Astrocyte of the spinal cord (primary cell): Measurements from ENCODE around the gene STUB1.

Source experiments
- DNase-seq: peaks from one replicate; pipeline ENCODE4 v3.0.0; 2011; ENCODE audit warnings: low read depth, low spot score
- H3K4me3 ChIP-seq: 2 replicates; pipeline ENCODE4 v1.5.1; 2011; ENCODE audit warnings: low read depth, mild to moderate bottlenecking, low read length, moderate library complexity
- in situ Hi-C: cut with HindIII; loops from 2 replicates; pipeline ENCODE4 v1.10.0; 2017; ENCODE audit warnings: low sequenced_read_pairs
- TF ChIP-seq, protein P1 (sequence below): IDR thresholded peaks from 2 replicates; pipeline ENCODE4 v1.5.1; 2012; ENCODE audit warnings: low read depth, mild to moderate bottlenecking, low read length, inconsistent platforms

The STUB1 gene

DNA sequence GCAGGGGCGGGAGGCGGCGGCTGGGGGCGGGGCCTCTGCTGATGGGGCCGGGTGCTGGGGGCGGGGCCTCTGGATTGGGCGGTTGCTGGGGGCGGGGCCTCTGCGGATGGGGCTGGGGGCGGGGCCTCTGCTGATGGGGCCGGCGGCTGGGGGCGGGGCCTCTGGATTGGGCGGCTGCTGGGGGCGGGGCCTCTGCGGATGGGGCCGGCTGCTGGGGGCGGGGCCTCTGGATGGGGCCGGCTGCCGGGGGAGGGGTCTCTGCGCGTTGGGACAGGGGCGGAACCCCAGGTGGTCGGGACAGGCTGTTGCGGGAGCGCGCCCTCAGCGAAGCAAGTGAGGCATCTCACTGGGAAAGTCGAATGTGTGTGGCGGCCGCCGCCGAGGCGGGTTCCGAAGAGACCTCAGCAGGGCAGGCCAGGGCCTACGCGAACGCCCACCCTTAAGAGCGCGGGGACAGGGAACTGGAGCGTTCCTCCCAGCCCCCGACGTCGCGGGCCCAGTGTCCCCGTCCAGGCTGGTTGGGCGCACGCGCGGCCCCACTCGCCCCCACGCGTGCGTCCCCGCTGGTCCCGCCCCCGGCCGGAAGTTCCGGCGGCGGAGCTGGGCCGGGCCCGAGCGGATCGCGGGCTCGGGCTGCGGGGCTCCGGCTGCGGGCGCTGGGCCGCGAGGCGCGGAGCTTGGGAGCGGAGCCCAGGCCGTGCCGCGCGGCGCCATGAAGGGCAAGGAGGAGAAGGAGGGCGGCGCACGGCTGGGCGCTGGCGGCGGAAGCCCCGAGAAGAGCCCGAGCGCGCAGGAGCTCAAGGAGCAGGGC lies at the start of gene STUB1:
STUB1 (plus strand) TSS at position 597 of the 811 bp plus-strand sequence; CDS start at position 713, 116 bp downstream.
- in situ Hi-C loops = no loop called here
- H3K4me3 ChIP-seq = peak within 1 kb of the TSS; percentile 75
- peak; percentile 87 for DNase-seq
- TF ChIP-seq, protein P1, sequence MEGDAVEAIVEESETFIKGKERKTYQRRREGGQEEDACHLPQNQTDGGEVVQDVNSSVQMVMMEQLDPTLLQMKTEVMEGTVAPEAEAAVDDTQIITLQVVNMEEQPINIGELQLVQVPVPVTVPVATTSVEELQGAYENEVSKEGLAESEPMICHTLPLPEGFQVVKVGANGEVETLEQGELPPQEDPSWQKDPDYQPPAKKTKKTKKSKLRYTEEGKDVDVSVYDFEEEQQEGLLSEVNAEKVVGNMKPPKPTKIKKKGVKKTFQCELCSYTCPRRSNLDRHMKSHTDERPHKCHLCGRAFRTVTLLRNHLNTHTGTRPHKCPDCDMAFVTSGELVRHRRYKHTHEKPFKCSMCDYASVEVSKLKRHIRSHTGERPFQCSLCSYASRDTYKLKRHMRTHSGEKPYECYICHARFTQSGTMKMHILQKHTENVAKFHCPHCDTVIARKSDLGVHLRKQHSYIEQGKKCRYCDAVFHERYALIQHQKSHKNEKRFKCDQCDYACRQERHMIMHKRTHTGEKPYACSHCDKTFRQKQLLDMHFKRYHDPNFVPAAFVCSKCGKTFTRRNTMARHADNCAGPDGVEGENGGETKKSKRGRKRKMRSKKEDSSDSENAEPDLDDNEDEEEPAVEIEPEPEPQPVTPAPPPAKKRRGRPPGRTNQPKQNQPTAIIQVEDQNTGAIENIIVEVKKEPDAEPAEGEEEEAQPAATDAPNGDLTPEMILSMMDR = no peak

DNA sequence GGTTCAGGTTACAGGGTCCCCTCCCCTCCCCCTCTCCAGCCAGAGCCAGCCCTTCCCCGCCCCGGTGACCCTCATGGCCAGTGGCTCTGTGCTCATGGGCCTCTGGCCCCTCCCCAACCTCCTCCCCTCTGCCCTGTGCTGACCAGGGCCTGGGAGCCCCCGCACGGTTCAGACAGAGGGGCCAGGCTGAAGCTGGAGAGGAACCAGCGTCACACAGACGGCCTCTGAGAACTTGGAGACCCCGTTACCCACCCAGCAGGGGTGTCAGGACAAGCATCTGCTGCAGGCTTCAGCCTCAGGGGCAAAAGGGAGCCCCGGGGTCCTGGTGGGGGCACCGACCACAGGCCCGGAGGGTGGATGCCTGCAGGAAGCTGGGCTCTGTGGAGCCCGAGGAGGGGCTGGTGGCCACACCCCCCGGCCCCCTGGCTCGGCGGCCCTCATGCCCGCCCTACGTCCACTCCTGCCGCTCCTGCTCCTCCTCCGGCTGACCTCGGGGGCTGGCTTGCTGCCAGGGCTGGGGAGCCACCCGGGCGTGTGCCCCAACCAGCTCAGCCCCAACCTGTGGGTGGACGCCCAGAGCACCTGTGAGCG lies 49.3 kb upstream of the STUB1 start, which contains the start of gene WFIKKN1:
WFIKKN1 (plus strand) TSS at position 171 of the 591 bp plus-strand sequence; CDS start at position 440, 269 bp downstream.
- TF ChIP-seq, protein P1 = no peak
- no peak for DNase-seq
- H3K4me3 ChIP-seq = no peak within 1 kb of the TSS
- in situ Hi-C loops = no loop called here

DNA sequence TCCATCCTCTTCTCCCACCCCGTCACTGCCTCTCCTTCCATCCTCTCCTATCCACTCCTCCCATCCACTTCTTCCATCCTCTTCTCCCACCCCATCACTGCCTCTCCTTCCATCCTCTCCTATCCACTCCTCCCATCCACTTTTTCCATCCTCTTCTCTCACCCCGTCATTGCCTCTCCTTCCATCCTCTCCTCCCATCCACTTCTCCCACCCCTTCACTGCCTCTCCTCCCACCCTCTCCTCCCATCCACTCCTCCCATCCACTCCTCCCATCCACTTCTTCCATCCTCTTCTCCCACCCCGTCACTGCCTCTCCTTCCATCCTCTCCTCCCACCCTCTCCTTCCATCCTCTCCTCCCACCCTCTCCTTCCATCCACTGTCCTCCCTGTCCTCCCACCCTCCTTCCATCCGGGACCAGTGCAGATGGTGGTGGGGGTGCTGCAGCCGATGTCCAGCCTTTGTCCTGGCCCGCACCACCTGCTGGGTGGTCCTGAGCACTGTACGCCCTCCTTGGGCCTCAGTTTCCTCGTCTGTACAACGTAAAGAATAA lies 48.3 kb upstream of the STUB1 start:
- in situ Hi-C loops = no loop called here
- TF ChIP-seq, protein P1 = no peak
- DNase-seq = no peak
- H3K4me3 ChIP-seq = no peak overlapping the region

DNA sequence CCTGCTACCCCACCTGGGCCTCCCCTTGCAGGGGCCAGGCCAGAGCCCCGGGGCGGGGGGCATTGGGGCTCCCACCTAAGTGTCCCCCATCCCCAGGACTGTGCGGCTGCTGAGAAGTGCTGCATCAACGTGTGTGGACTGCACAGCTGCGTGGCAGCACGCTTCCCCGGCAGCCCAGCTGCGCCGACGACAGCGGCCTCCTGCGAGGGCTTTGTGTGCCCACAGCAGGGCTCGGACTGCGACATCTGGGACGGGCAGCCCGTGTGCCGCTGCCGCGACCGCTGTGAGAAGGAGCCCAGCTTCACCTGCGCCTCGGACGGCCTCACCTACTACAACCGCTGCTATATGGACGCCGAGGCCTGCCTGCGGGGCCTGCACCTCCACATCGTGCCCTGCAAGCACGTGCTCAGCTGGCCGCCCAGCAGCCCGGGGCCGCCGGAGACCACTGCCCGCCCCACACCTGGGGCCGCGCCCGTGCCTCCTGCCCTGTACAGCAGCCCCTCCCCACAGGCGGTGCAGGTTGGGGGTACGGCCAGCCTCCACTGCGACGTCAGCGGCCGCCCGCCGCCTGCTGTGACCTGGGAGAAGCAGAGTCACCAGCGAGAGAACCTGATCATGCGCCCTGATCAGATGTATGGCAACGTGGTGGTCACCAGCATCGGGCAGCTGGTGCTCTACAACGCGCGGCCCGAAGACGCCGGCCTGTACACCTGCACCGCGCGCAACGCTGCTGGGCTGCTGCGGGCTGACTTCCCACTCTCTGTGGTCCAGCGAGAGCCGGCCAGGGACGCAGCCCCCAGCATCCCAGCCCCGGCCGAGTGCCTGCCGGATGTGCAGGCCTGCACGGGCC lies 47.5 kb upstream of the STUB1 start:
- DNase-seq = no peak
- TF ChIP-seq, protein P1 = no peak
- H3K4me3 ChIP-seq = no peak overlapping the region
- in situ Hi-C loops = no loop called here

DNA sequence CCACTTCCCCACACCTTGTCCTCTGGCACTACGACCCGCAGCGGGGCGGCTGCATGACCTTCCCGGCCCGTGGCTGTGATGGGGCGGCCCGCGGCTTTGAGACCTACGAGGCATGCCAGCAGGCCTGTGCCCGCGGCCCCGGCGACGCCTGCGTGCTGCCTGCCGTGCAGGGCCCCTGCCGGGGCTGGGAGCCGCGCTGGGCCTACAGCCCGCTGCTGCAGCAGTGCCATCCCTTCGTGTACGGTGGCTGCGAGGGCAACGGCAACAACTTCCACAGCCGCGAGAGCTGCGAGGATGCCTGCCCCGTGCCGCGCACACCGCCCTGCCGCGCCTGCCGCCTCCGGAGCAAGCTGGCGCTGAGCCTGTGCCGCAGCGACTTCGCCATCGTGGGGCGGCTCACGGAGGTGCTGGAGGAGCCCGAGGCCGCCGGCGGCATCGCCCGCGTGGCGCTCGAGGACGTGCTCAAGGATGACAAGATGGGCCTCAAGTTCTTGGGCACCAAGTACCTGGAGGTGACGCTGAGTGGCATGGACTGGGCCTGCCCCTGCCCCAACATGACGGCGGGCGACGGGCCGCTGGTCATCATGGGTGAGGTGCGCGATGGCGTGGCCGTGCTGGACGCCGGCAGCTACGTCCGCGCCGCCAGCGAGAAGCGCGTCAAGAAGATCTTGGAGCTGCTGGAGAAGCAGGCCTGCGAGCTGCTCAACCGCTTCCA lies 46.7 kb upstream of the STUB1 start:
- no peak overlapping the region for H3K4me3 ChIP-seq
- TF ChIP-seq, protein P1 = no peak
- in situ Hi-C loops = no loop called here
- DNase-seq = no peak
